ENCODE results near the gene DDX39A.
A peak's percentile ranks its signal among the peaks of the same experiment; 100 is the strongest.
"Not testable (repeated sequence)": the region's sequence is repeated elsewhere in the genome, so short reads cannot be mapped to it uniquely, and the experiment has no call there.

The DDX39A gene

DNA sequence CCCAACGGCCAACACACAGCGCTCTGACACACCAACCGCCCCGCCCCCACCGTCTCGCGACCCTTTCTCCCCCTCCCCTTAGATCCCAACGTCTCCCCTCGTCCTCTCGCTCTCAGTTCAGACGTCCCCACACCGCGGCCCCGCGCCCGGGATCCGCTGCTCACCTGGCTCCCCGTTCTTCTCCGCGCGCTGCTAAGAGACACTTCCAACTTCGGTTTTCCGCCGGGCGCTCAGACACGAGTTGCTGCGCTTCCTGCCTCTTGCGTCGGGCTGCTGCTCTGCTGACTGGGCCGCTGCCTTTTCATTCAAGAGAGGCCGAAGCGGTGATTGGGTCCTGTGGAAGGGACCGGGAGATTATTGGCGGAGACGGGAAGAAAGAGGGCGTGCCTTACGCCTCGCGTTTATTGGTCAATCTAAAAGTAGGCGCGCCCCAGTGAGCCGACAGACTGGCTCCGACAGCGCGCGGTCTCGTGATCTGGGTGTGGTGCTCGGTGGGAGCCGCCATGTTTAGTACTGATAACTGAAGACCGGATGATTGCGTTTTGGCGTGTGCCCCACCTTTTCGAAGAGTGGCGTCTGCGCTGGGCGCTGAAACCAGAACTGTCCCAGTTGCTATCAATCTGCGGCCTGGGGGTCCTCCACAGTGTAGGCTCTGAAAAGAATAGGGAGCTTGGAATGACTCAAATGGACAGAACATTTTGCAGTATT lies at the start of gene DDX39A:
Gene DDX39A (minus strand): TSS at position 236 of the 708 bp plus-strand sequence. CDS start 6,121 bp downstream, outside the sequence.
- peak within 1 kb of the TSS; percentile 96 for H3K9ac ChIP-seq (ENCODE audit: low read depth, low read length)
- H3K4me1 ChIP-seq (ENCODE audit: insufficient read depth, low read length): peaks cover 16% of the 10 kb centered on the region
- no peaks in the 10 kb centered on the region for H3K9me3 ChIP-seq (ENCODE audit: control insufficient read depth, insufficient read depth, low read length)
- H3K36me3 ChIP-seq (ENCODE audit: insufficient read depth, low read length): no peaks in the 10 kb centered on the region; the same call in 1 of the 2 replicates

DNA sequence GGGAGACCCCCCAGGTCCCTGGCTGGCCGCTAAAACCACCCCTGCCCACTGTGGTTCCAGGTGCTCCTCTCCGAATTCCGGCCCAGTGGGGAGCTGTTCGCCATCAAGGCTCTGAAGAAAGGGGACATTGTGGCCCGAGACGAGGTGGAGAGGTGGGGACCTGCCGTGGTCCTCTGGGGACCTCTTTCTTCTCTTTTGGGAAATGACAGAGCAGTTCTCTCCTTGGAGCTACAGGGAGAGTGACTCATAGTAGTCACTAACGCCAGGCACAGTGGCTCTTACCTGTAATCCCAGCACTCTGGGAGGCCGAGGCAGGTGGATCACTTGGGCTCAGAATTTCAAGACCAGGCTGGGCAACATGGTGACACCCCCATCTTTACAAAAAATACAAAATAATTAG lies 48.7 kb upstream of the DDX39A start:
- Histone ChIP-seq H3K9me3 (ENCODE audit: control insufficient read depth, insufficient read depth, low read length) (no peaks in the 10 kb centered on the region), H3K4me1 (ENCODE audit: insufficient read depth, low read length) (no peaks in the 10 kb centered on the region; the same call in 1 of the 2 replicates), H3K9ac (ENCODE audit: low read depth, low read length) (no peak overlapping the region), H3K36me3 (ENCODE audit: insufficient read depth, low read length) (no peaks in the 10 kb centered on the region)

DNA sequence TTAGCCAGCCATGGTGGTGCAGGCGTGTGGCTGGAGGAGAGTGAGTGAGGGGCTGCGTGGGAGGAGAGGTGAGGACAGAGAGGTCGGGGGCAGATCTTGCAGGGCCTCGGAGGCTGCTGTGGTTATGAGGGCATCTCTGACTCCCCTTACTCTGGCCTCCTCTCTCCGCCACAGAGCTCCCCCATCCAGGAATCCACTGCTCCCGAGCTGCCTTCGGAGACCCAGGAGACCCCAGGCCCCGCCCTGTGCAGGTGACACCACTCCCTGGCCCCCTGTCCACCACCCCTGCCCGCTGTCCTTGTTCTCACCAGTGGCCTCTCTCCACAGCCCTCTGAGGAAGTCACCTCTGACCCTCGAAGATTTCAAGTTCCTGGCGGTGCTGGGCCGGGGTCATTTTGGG lies 48.2 kb upstream of the DDX39A start:
- no peak overlapping the region for H3K9ac ChIP-seq (ENCODE audit: low read depth, low read length)
- no peaks in the 10 kb centered on the region for H3K36me3 ChIP-seq (ENCODE audit: insufficient read depth, low read length)
- no peaks in the 10 kb centered on the region for H3K9me3 ChIP-seq (ENCODE audit: control insufficient read depth, insufficient read depth, low read length)
- no peaks in the 10 kb centered on the region for H3K4me1 ChIP-seq (ENCODE audit: insufficient read depth, low read length)

DNA sequence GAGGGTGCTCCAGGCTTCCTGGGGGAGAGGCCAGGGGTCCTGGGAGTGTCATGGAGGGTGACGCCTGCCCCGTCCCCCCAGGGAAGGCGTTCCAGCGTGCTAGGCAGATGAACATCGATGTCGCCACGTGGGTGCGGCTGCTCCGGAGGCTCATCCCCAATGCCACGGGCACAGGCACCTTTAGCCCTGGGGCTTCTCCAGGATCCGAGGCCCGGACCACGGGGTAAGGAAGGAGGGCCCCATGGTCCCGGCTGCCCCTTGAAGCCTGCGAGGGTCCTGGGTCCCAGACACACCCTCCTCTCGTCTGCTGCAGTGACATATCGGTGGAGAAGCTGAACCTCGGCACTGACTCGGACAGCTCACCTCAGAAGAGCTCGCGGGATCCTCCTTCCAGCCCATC lies 44.6 kb upstream of the DDX39A start:
- Histone ChIP-seq H3K9me3 (ENCODE audit: control insufficient read depth, insufficient read depth, low read length) (no peaks in the 10 kb centered on the region), H3K4me1 (ENCODE audit: insufficient read depth, low read length) (no peaks in the 10 kb centered on the region), H3K9ac (ENCODE audit: low read depth, low read length) (no peak overlapping the region), H3K36me3 (ENCODE audit: insufficient read depth, low read length) (no peaks in the 10 kb centered on the region; the same call in 1 of the 2 replicates)

DNA sequence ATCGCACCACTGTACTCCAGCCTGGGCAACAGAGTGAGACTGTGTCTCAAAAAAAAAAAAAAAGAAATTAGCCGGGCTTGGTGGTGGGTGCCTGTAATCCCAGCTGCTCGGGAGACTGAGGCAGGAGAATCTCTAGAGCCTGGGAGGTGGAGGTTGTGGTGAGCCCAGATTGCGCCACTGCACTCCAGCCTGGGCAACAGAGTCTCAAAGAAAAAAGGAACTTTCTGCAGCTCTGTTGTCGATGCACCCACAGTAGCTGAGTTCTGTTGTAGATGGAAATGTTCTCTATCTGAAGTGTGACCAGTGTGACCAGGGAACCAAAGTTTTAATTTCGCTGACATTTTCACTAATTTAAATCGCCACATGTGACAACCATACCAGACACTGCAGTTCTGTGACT lies 43.3 kb upstream of the DDX39A start:
- not testable (repeated sequence) for H3K4me1 ChIP-seq (ENCODE audit: insufficient read depth, low read length); H3K36me3 ChIP-seq (ENCODE audit: insufficient read depth, low read length); H3K9me3 ChIP-seq (ENCODE audit: control insufficient read depth, insufficient read depth, low read length)

DNA sequence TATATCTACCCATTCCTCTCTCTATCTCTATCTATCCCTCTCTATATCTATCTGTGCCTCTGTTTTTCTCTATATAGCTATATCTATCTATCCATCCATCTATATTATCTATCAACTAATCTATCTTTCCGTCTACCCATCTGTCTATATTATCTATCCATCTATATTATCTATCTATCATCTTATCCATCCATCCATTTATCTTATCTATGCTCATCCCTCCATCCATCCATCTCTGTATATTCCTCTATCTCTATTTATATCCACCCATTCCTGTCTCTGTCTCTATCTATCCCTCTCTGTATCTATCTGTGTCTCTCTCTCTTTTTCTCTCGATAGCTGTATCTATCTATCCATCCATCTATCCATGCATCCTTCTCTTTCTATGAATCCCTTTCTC lies 41.8 kb upstream of the DDX39A start:
- Histone ChIP-seq H3K36me3 (ENCODE audit: insufficient read depth, low read length) (no peaks in the 10 kb centered on the region; the same call in 1 of the 2 replicates), H3K4me1 (ENCODE audit: insufficient read depth, low read length) (no peaks in the 10 kb centered on the region), H3K9ac (ENCODE audit: low read depth, low read length) (no peak overlapping the region), H3K9me3 (ENCODE audit: control insufficient read depth, insufficient read depth, low read length) (no peaks in the 10 kb centered on the region)

More for the DNA sequence above, 43.3 kb upstream of the DDX39A start:
- H3K9ac ChIP-seq (ENCODE audit: low read depth, low read length): not testable (repeated sequence)

DNA sequence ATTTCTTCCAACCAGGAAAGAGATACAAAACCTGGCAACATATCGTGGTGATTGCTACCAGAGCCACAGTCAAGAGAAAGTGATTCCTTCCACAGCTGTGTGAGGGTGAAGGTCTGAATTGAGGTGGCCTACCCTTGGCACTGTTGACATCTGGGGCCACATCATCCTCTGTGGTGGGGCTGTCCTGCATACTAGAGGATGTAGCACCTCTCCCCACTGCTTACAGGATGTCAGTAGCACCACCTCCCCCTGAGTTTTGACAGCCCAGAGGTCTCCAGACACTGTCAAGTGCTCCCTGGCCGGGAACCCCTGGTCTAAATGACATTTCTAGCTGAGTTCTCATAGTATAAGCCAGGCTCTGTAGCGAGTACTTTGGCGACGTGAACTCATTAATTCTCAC lies 40.6 kb upstream of the DDX39A start:
- no peaks in the 10 kb centered on the region; the same call in 1 of the 2 replicates for H3K36me3 ChIP-seq (ENCODE audit: insufficient read depth, low read length)
- H3K4me1 ChIP-seq (ENCODE audit: insufficient read depth, low read length): no peaks in the 10 kb centered on the region
- no peak overlapping the region for H3K9ac ChIP-seq (ENCODE audit: low read depth, low read length)
- no peaks in the 10 kb centered on the region for H3K9me3 ChIP-seq (ENCODE audit: control insufficient read depth, insufficient read depth, low read length)

DNA sequence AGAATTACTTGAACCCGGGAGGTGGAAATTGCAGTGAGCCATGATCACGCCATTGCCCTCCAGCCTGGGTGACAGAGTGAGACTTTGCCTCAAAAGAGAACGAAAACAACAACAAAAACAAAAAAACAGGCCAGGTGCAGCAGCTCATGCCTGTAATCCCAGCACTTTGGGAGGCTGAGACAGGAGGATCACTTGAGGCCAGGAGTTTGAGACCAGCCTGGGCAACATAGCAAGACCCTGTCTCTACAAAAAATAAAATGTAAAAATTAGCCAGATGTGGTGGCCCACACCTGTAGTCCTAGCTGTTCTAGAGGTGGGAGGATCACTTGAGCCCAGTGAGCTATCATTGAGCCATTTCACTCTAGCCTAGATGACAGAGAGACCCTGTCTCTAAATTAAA lies 33.2 kb upstream of the DDX39A start:
- H3K36me3 ChIP-seq (ENCODE audit: insufficient read depth, low read length); H3K9me3 ChIP-seq (ENCODE audit: control insufficient read depth, insufficient read depth, low read length); H3K9ac ChIP-seq (ENCODE audit: low read depth, low read length); H3K4me1 ChIP-seq (ENCODE audit: insufficient read depth, low read length): not testable (repeated sequence)

DNA sequence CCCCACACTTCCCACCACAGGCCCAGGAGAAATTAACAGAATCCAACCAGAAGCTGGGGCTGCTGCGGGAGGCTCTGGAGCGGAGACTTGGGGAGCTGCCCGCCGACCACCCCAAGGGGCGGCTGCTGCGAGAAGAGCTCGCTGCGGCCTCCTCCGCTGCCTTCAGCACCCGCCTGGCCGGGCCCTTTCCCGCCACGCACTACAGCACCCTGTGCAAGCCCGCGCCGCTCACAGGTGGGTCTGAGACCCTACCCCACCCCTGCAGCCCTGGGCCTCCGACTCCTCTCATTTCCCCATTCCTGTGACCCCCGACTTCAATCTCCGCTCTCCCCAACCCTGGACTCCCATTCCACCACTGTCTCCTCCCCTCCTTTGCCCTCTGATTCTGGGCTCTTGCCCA lies 31.7 kb upstream of the DDX39A start:
- Histone ChIP-seq H3K4me1 (ENCODE audit: insufficient read depth, low read length) (no peaks in the 10 kb centered on the region; the same call in 1 of the 2 replicates), H3K9me3 (ENCODE audit: control insufficient read depth, insufficient read depth, low read length) (no peaks in the 10 kb centered on the region), H3K36me3 (ENCODE audit: insufficient read depth, low read length) (peaks cover 10% of the 10 kb centered on the region), H3K9ac (ENCODE audit: low read depth, low read length) (no peak overlapping the region)

DNA sequence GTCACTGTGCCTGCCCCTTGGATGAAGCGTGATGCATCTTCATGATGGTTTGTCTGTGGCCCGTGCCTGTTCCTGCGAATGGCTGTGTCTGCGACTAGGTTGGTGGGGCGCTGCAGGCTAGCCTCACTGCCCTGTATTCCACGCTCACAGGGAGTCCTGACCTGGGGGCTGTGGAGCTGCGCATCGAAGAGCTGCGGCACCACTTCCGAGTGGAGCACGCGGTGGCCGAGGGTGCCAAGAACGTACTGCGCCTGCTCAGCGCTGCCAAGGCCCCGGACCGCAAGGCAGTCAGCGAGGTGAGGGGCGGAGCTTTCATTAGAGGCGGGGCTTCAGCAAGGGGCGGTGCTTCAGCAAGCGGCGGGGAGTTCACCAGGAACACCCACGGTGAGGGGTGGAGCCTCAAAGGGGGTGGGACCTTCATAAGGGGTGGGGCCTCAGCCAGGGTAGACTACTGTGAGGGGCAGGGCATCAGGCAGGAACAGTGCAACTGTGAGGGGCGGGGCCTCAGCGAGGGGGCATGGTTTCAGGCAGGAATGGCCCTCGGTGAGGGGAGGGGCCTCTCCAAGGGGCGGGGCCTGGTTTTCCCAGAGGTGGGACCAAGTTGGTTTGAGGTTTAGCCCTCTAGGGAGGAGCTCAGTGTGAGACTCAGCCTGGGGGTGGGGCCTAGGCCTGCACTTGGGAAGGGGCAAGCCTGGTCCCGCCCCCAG lies 31.2 kb upstream of the DDX39A start:
- peaks cover 10% of the 10 kb centered on the region for H3K36me3 ChIP-seq (ENCODE audit: insufficient read depth, low read length)

DNA sequence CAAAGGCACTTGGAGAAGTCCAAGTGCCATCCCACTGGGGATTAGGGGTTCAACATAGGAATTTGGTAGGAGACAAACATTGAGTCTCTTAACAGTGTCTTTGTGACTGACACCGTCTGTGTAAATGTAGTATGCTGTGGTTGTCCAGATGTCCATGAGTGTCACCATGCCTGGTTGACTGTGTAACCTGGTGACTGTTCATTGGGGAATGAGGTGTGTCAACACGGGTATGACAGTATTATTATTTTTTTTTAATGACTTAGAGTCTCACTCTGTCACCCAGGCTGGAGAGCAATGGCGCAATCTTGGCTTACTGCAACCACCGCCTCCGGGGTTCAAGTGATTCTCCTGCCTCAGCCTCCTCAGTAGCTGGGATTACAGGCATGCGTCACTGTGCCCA lies 30.2 kb upstream of the DDX39A start:
- H3K9ac ChIP-seq (ENCODE audit: low read depth, low read length): no peak overlapping the region
- H3K9me3 ChIP-seq (ENCODE audit: control insufficient read depth, insufficient read depth, low read length): no peaks in the 10 kb centered on the region
- peaks cover 10% of the 10 kb centered on the region; the same call in 1 of the 2 replicates for H3K36me3 ChIP-seq (ENCODE audit: insufficient read depth, low read length)
- no peaks in the 10 kb centered on the region; the same call in 1 of the 2 replicates for H3K4me1 ChIP-seq (ENCODE audit: insufficient read depth, low read length)

More for the DNA sequence above, 31.2 kb upstream of the DDX39A start:
- Histone ChIP-seq H3K9ac (ENCODE audit: low read depth, low read length) (no peak overlapping the region), H3K4me1 (ENCODE audit: insufficient read depth, low read length) (no peaks in the 10 kb centered on the region; the same call in 1 of the 2 replicates), H3K9me3 (ENCODE audit: control insufficient read depth, insufficient read depth, low read length) (no peaks in the 10 kb centered on the region)

DNA sequence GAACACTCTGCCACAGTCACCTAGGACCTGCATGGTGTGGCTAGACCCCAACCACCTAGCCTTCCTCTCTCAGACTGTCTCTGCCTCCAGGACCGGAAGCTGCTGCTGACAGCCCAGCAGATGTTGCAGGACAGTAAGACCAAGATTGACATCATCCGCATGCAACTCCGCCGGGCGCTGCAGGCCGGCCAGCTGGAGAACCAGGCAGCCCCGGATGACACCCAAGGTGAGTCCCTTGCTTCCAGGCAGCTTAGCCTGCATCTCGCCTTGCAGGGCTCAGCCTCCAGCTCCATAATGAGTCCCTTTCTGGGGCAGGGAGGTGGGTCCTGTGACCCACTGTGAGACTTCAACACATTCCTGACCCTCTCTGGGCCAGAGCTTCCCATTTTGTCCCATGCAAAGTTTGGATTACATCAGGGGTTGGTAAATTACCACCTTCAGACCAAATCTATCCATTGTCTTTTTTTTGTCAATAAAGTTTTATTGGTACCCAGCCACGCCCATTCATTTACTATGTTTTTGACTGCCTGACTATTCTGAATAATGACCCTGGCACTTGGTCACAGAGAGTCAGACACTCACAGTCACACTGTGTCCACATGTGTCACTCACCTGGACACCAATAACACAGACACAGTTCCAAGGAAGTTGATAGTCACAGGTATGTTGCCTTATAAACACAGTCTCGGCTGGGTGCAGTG lies 27.3 kb upstream of the DDX39A start:
- H3K9me3 ChIP-seq (ENCODE audit: control insufficient read depth, insufficient read depth, low read length): no peaks in the 10 kb centered on the region
- H3K9ac ChIP-seq (ENCODE audit: low read depth, low read length): no peak overlapping the region
- H3K4me1 ChIP-seq (ENCODE audit: insufficient read depth, low read length): no peaks in the 10 kb centered on the region; the same call in 1 of the 2 replicates
- peaks cover 18% of the 10 kb centered on the region; the same call in 1 of the 2 replicates for H3K36me3 ChIP-seq (ENCODE audit: insufficient read depth, low read length)

DNA sequence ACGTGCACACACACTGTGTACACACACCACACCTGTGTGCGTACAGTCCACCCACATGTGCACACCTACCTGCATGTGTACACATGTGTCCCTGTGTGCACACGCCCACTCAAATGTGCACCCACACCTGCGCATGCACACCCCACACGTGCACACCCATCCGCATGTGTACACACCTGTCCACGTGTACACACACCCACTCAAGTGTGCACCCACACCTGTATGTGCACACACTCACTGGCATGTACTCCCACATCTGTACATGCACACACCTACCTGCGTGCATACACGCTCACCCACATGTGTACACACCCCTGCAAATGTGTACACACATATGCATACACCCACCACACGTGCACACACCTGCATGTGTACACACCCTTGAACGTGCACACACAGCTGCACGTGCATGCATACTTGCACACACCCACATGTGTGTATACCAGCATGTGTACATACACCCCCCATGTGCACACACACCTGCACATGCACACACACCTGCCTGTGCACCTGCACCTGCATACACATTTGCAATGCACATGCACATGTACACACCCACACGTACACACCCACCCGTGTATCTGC lies 24.6 kb upstream of the DDX39A start:
- Histone ChIP-seq H3K9ac (ENCODE audit: low read depth, low read length) (no peak overlapping the region), H3K36me3 (ENCODE audit: insufficient read depth, low read length) (peaks cover 18% of the 10 kb centered on the region; the same call in 1 of the 2 replicates), H3K4me1 (ENCODE audit: insufficient read depth, low read length) (peaks cover 3% of the 10 kb centered on the region; the same call in 1 of the 2 replicates), H3K9me3 (ENCODE audit: control insufficient read depth, insufficient read depth, low read length) (no peaks in the 10 kb centered on the region)
